ENCODE data around the gene SSH2.
"Not testable (repeated sequence)": the region's sequence is repeated elsewhere in the genome, so short reads cannot be mapped to it uniquely, and the experiment has no call there.

Gene SSH2

GRCh38 chr17:29835435-29836351, 94.3 kb downstream of the SSH2 start:
- no peak for DNase-seq

- DNase-seq, result no peak
These were observed 96.2 kb downstream of the SSH2 start for GRCh38 chr17:29833801-29834200.

DNA sequence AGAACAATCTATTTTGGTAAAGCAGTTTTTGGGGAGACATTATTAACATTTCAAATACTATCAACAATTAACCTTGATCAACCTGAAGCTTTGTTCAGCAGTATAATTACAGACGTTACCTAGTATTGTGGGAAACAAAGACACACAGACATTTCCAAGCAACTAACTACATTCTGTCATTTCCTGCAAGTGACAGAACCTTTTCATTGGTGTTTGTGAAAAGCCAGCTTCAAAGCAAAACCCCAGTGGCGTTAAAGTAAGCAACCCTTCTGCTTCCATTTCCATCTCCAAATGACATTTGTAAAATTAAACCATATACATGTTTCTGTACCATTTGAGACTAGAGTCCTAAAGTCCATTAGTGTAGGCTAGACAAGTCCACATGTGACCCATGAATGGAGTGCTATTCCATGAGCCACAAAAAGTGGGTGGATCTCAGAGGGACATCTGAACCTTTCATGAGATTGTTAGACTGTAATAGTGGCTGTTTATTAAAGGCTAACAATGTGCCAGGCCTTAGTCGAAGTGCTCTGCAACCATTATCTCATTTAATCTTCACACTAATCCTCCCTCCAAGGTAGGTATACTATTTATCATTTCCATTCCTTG, 101.2 kb downstream of the SSH2 start:
- DNase-seq, result no peak

- no peak for DNase-seq
These were observed 102.8 kb downstream of the SSH2 start for GRCh38 chr17:29827179-29827578.

DNA sequence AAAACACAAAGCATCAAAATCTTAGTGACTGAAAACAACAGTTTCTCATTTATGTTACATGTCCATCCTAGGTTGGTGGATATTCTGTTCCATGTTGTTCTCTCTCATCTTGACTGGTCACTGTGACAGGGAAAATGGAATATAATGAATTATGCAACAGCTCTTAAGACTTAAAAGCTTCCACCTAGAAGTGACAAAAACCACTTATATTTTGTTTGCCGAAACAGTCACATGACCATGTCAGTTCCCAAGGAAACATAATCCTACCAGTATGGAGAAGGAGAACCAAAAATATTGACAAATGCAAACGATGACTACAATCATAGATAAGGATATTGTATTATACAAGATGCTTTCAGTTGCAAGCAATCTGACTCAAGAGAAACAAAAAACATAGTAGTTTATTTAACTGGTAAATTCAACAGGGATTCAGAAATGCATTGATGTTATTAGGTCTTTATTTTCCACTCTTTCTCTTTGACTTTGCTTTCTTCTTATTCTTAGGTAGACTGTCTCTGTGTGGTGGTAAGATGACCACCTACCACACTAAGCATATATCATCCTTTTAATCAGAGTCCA, 103.8 kb downstream of the SSH2 start:
- no peak for DNase-seq

GRCh38 chr17:29825604-29826003, 104.4 kb downstream of the SSH2 start:
- DNase-seq, result no peak

DNA sequence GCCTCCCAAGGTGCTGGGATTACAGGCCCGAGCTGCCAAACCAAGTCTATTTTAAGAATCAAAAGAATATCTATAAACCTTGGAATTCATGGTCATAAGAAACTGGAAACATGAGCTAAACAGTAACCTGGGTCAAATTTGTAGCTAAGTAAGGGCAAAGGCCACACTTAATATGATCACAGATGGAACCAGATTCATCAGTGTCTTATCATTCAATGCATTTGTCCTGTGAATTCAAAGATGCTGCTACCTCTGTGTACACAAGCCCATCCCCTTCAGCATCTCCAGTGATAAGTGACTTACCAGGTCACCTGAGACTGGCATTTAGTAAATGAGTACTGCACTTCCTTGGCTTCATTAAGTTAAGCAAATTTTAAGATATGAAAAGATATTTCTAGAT, 108.1 kb downstream of the SSH2 start:
- no peak for DNase-seq

GRCh38 chr17:29820425-29820824, 109.6 kb downstream of the SSH2 start:
- no peak for DNase-seq

GRCh38 chr17:29807520-29808361, 122.3 kb downstream of the SSH2 start:
- DNase-seq, result peak; percentile 7 to 61

DNA sequence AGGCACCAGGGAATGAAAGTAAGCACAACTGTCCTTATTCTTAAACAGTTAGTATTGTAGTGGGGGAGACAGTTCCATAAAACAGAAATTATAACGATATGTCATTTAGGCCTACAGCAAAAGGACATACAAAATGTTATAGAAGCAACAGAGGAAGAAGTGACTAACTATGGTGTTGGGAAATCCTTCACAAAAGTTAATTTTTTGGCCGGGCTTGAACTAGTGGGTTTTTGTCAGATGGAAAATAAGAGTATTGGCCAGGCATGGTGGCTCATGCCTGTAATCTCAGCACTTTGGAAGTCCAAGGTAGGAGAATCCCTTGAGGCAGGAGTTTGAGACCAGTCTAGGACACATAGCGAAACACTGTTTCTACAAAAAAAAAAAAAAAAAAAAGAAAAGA, 127.8 kb downstream of the SSH2 start:
- DNase-seq, result no peak

DNA sequence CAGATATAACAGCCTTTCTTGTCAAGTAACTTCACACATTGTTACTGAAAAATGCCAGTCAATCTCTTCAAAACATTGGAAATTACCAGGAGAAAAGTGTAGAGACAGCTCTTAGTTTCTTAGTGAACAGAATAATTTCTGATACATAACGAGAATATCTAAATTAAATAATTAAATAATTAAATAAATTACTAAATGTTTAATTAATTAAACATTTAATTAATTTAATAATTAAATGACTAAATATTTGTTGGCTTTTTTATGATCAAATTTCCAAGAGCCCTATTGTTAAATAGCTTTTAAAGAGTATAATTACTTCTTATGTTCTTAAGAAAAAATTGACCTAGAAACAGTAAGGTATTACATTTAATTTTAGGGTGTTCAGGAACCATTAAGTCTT, 129.6 kb downstream of the SSH2 start:
- no peak for DNase-seq

GRCh38 chr17:29796652-29797051, 133.4 kb downstream of the SSH2 start:
- no peak for DNase-seq

DNA sequence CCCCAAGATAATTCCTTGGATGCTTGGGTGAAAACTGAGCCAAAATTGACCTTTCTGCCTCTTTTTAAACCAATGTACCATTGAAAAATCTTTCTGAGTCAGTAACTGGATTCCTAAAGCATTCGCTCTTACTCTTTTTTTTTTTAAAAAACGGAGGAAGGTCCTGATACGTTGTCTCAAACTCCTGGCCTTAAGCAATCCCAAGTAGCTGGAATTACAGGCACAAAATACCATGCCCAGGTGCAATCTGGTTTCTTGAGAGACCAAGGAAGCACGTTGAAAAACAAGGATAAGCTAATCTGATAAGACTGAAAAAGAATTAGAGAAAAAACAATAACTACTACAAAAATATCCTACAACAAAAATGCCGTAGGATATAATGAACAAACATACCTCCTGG, 136.5 kb downstream of the SSH2 start:
- DNase-seq, result no peak

- DNase-seq, result peak in 1 of 2 donors; percentile 59
These were observed 138.5 kb downstream of the SSH2 start for GRCh38 chr17:29791336-29792080.

- no peak for DNase-seq
These were observed 140.5 kb downstream of the SSH2 start for GRCh38 chr17:29789196-29790170.

GRCh38 chr17:29787995-29788394, 142.0 kb downstream of the SSH2 start:
- DNase-seq, result no peak

DNA sequence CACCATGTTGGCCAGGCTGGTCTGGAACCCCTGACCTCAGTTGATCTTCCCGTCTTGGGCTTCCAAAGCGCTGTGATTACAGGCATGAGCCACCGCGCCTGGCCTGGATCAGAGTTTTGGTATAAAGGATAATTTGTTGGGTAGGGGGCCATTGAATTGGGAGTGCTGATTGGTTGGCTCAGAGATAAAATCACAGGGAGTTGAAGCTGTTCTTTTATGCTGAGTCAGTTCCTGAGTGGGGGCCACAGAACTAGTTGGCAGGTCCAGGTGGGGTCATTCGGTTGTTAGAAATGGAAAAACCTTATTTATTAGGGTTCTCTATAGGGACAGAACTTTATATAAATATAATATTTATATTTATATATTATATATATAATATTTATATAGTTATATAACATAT, 147.1 kb downstream of the SSH2 start:
- DNase-seq, result no peak

DNA sequence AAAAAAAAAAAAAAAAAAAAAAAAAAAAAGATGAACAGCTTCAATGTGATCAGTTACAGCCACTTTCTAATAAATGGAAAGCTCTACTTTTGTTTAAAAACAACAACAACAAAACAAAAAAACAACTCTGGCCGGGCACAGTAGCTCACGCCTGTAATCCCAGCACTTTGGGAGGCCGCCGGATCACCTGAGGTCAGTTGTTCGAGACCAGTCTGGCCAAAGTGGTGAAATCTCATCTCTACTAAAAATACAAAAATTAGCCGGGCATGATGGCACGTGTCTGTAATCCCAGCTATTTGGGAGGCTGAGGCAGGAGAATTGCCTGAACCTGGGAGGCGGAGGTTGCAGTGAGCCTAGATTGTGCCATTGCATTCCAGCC, 150.2 kb downstream of the SSH2 start:
- DNase-seq, result not testable (repeated sequence)

- DNase-seq, result peak; percentile 34 to 68
These were observed 150.8 kb downstream of the SSH2 start for GRCh38 chr17:29778956-29779811.

- DNase-seq, result no peak
These were observed 152.4 kb downstream of the SSH2 start for GRCh38 chr17:29777663-29778062.

All from bone marrow (tissue), 2 donors.